Trophoblast cell (in vitro differentiated cells and primary cell): ENCODE data around the gene CAPZB.
"Not testable (repeated sequence)": the region's sequence is repeated elsewhere in the genome, so short reads cannot be mapped to it uniquely, and the experiment has no call there.

Experiments
- DNase-seq, 2 donors: peaks; one replicate each; pipeline ENCODE4 v3.0.0-alpha.2; 2016
- H2AFZ ChIP-seq: 2 replicates; pipeline ENCODE4 v1.6.1; 2013; ENCODE audit warnings: low read length, moderate library complexity, mild to moderate bottlenecking; ENCODE audit not compliant: insufficient read depth, poor library complexity
- H2AK5ac ChIP-seq: 2 replicates; pipeline ENCODE4 v1.6.1; 2013; ENCODE audit warnings: mild to moderate bottlenecking, low read length
- H2BK120ac ChIP-seq: 2 replicates; pipeline ENCODE4 v1.6.1; 2013; ENCODE audit warnings: low read length, mild to moderate bottlenecking, moderate library complexity; ENCODE audit not compliant: insufficient read depth, poor library complexity
- H2BK12ac ChIP-seq: 2 replicates; pipeline ENCODE4 v1.6.1; 2013; ENCODE audit warnings: mild to moderate bottlenecking, low read length, moderate library complexity
- H2BK5ac ChIP-seq: 2 replicates; pipeline ENCODE4 v1.6.1; 2013; ENCODE audit warnings: low read length, low read depth, moderate library complexity, mild to moderate bottlenecking; ENCODE audit not compliant: poor library complexity
- H3K14ac ChIP-seq: 2 replicates; pipeline ENCODE4 v1.6.1; 2013; ENCODE audit warnings: mild to moderate bottlenecking, low read length
- H3K18ac ChIP-seq: 2 replicates; pipeline ENCODE4 v1.6.1; 2013; ENCODE audit warnings: mild to moderate bottlenecking, low read length
- H3K23ac ChIP-seq: 2 replicates; pipeline ENCODE4 v1.6.1; 2013; ENCODE audit warnings: low read length
- H3K27ac ChIP-seq: 2 replicates; pipeline ENCODE4 v1.5.1; 2013; ENCODE audit warnings: low read depth, mild to moderate bottlenecking, inconsistent platforms, low read length, moderate library complexity
- H3K27me3 ChIP-seq: 2 replicates; pipeline ENCODE4 v1.6.1; 2013; ENCODE audit warnings: inconsistent platforms, mild to moderate bottlenecking, low read length, moderate library complexity; ENCODE audit not compliant: insufficient read depth
- H3K36me3 ChIP-seq, 2 experiments: 1 replicate in 1 of 2; 2 replicates in 1 of 2; pipeline ENCODE4 v1.6.1; 2013; ENCODE audit warnings: low read length in 2 of 2, mild to moderate bottlenecking in 2 of 2, moderate library complexity in 1 of 2; ENCODE audit not compliant: insufficient read depth in 2 of 2, control insufficient read depth in 1 of 2
- H3K4ac ChIP-seq: 2 replicates; pipeline ENCODE4 v1.6.1; 2013; ENCODE audit warnings: low read depth, mild to moderate bottlenecking, low read length, moderate library complexity
- H3K4me1 ChIP-seq, 2 experiments: 1 replicate in 1 of 2; 2 replicates in 1 of 2; pipeline ENCODE4 v1.6.1; 2013; ENCODE audit warnings: low read length in 2 of 2, mild to moderate bottlenecking in 2 of 2, moderate library complexity in 1 of 2; ENCODE audit not compliant: insufficient read depth in 2 of 2, control insufficient read depth in 1 of 2
- H3K4me2 ChIP-seq: 2 replicates; pipeline ENCODE4 v1.6.1; 2013; ENCODE audit warnings: inconsistent platforms, mild to moderate bottlenecking, low read length, moderate library complexity
- H3K4me3 ChIP-seq: 2 replicates; pipeline ENCODE4 v1.5.1; 2013; ENCODE audit warnings: mild to moderate bottlenecking, low read depth, low read length, inconsistent platforms
- H3K79me1 ChIP-seq: one replicate; pipeline ENCODE4 v1.6.1; 2013; ENCODE audit warnings: low read length
- H3K79me2 ChIP-seq: 2 replicates; pipeline ENCODE4 v1.6.1; 2013; ENCODE audit warnings: low read length, mild to moderate bottlenecking; ENCODE audit not compliant: control insufficient read depth, insufficient read depth, poor library complexity
- H3K9ac ChIP-seq: 2 replicates; pipeline ENCODE4 v1.6.1; 2013; ENCODE audit warnings: mild to moderate bottlenecking, low read length
- H3K9me3 ChIP-seq: 2 replicates; pipeline ENCODE4 v1.6.1; 2013; ENCODE audit warnings: low read depth, mild to moderate bottlenecking, control low read depth, inconsistent platforms, low read length; ENCODE audit not compliant: insufficient read depth
- H4K12ac ChIP-seq: 2 replicates; pipeline ENCODE4 v1.6.1; 2013; ENCODE audit warnings: low read depth, mild to moderate bottlenecking, low read length, moderate library complexity
- H4K8ac ChIP-seq: 2 replicates; pipeline ENCODE4 v1.6.1; 2013; ENCODE audit warnings: low read depth, mild to moderate bottlenecking, low read length, moderate library complexity
- H4K91ac ChIP-seq: one replicate; pipeline ENCODE4 v1.6.1; 2013; ENCODE audit warnings: low read depth, mild to moderate bottlenecking, low read length, moderate library complexity
- WGBS: extraction: QIAGEN DNeasy Blood & Tissue Kit; methylation state at CpG from one replicate; pipeline ENCODE4 v1.1.7; 2013; ENCODE audit warnings: missing lambda C conversion rate; ENCODE audit not compliant: insufficient read length, insufficient coverage; ENCODE audit errors: extremely low coverage; 5-methylcytosine and 5-hydroxymethylcytosine counted together

The CAPZB gene

GRCh38 chr1:19499887-19500286 lies 14.5 kb upstream of the CAPZB start:
- H2BK5ac ChIP-seq, H2BK12ac ChIP-seq, H4K12ac ChIP-seq, H3K4me2 ChIP-seq, H4K91ac ChIP-seq, H2BK120ac ChIP-seq, H3K79me2 ChIP-seq, H3K9me3 ChIP-seq, H2AFZ ChIP-seq, H3K27ac ChIP-seq, H3K4me1 ChIP-seq, DNase-seq, H3K4ac ChIP-seq, H3K27me3 ChIP-seq, H3K36me3 ChIP-seq, H2AK5ac ChIP-seq, H3K14ac ChIP-seq, H4K8ac ChIP-seq, H3K18ac ChIP-seq, H3K4me3 ChIP-seq, H3K23ac ChIP-seq, H3K9ac ChIP-seq, H3K79me1 ChIP-seq: not testable (repeated sequence)
- no CpG with 5 or more reads among the region's 2 CpGs for WGBS

- H3K4me2 ChIP-seq, H2BK12ac ChIP-seq, H2AK5ac ChIP-seq, H3K4me3 ChIP-seq, H3K36me3 ChIP-seq, H4K12ac ChIP-seq, H3K4ac ChIP-seq, H4K91ac ChIP-seq, H3K27ac ChIP-seq, H3K9ac ChIP-seq, H3K23ac ChIP-seq, H3K9me3 ChIP-seq, H4K8ac ChIP-seq, H2BK120ac ChIP-seq, H2AFZ ChIP-seq, H3K4me1 ChIP-seq, H3K18ac ChIP-seq, H3K27me3 ChIP-seq, H3K14ac ChIP-seq, H3K79me1 ChIP-seq, H2BK5ac ChIP-seq, H3K79me2 ChIP-seq, DNase-seq: not testable (repeated sequence)
- WGBS: no CpG with 5 or more reads among the region's 4 CpGs
These were observed 12.1 kb upstream of the CAPZB start for GRCh38 chr1:19497443-19497842.

DNA sequence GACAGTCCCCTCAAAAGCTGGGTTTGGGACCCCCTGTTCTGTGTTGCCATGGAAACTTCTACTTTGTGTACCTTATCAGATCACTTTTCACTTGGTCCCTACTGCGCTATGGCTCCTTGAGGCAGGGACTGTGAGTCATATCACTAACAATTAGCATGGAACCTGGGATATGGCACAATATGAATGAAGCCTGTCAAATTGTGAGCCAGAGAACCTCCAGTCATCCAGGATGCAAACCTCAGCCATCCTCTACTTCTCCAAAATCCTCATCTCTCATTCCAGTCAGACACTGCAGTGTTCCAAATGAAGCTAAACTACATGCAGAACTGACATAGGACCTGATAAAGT lies 11.2 kb upstream of the CAPZB start:
- Histone ChIP-seq H3K27ac (no peak overlapping the region), H3K79me1 (no peaks in the 10 kb centered on the region), H3K9ac (no peak overlapping the region), H4K12ac (no peak overlapping the region), H2AK5ac (no peak overlapping the region), H3K4ac (no peak overlapping the region), H3K23ac (no peak overlapping the region), H3K18ac (no peak overlapping the region), H2BK5ac (no peak overlapping the region), H2BK120ac (no peak overlapping the region), H3K36me3 (no peaks in the 10 kb centered on the region), H3K4me2 (no peak overlapping the region), H2BK12ac (no peak overlapping the region), H3K79me2 (no peaks in the 10 kb centered on the region), H3K4me1 (peaks cover 0 to 2% of the 10 kb centered on the region in 2 experiments), H3K14ac (no peak overlapping the region), H3K9me3 (no peaks in the 10 kb centered on the region), H2AFZ (no peak overlapping the region), H4K91ac (no peak overlapping the region), H3K4me3 (no peak overlapping the region), H3K27me3 (no peaks in the 10 kb centered on the region), H4K8ac (no peak overlapping the region)
- no CpG with 5 or more reads among the region's 1 CpG for WGBS
- DNase-seq: no peak

DNA sequence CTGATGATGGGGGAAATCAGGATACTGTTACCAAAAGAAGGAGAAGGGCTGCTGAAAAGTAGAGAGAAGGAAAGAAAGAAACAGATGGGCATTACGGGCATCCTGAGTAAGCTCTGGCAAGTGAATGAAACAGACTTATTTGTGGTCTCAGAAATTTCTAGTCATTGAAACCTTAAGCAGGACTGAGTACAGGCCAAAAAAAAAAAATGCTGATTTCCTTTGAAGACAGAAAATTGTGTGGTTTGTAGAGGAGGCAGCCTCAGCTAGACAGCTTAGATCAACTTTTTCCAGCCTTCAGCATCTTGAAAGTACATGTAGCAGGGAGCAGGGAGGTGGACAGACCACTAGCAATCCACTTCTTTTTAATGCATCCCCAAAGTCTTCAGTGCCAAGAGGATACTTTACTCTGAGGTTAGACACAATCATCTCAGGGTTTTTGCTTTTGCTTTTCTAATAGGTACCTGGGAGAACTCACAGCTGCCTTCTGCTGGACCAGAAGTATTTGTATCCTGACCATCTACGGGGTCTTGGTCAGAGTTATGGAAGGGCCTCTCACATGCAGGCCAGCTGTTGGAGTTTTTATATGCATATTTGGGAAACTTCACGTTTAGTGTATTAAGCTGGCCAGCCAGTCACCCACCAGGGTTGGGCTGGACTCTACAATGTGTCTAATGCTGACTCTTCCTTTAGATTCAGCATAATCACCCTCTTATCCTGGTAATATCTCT lies 10.6 kb upstream of the CAPZB start:
- Histone ChIP-seq H3K79me2 (no peaks in the 10 kb centered on the region), H4K12ac (no peak overlapping the region), H2AK5ac (no peak overlapping the region), H4K8ac (no peak overlapping the region), H2BK120ac (no peak overlapping the region), H2BK5ac (no peak overlapping the region), H3K14ac (no peak overlapping the region), H3K4ac (no peak overlapping the region), H4K91ac (no peak overlapping the region), H3K79me1 (no peaks in the 10 kb centered on the region), H3K36me3 (no peaks in the 10 kb centered on the region), H3K9me3 (no peaks in the 10 kb centered on the region), H2AFZ (no peak overlapping the region), H3K9ac (no peak overlapping the region), H3K27me3 (no peaks in the 10 kb centered on the region), H3K4me2 (no peak overlapping the region), H3K4me3 (no peak overlapping the region), H3K27ac (no peak overlapping the region), H3K4me1 (peaks cover 0 to 2% of the 10 kb centered on the region in 2 experiments), H3K23ac (no peak overlapping the region), H3K18ac (no peak overlapping the region), H2BK12ac (no peak overlapping the region)
- no CpG with 5 or more reads among the region's 3 CpGs for WGBS
- DNase-seq: no peak
